ENCODE measurements around the gene MED25.

GRCh38 chr19:49873834-49874233, 55.7 kb downstream of the MED25 start:
- TF ChIP-seq ISL1 (CRISPR knock-in tag; IDR thresholded peaks at IDR 0.05) (no peak), RARB (CRISPR knock-in tag; IDR thresholded peaks at IDR 0.05) (no peak), ZFP3 (CRISPR knock-in tag; IDR thresholded peaks at IDR 0.05) (no peak), SNAI2 (CRISPR knock-in tag; IDR thresholded peaks at IDR 0.05) (no peak), ARNTL (CRISPR knock-in tag; IDR thresholded peaks at IDR 0.05; ENCODE audit: borderline replicate concordance, low read depth) (no peak), TOX (CRISPR knock-in tag; IDR thresholded peaks at IDR 0.05; ENCODE audit: borderline replicate concordance) (no peak), ZC3H10 (CRISPR knock-in tag; IDR thresholded peaks at IDR 0.05) (no peak)
